HepG2 (cell line): ENCODE results near the gene CCT7. TPM values are rescaled to one million over a fixed set of nuclear protein-coding genes. Genes with fewer than 3 reads are reported as not detected.

Experiments used
- ATAC-seq: fragments of 200-7000 bp; cut with Tn5 transposase; 3 replicates; pipeline ENCODE4 v1.9.1; 2020; ENCODE audit warnings: mild to moderate bottlenecking, moderate library complexity
- BruUV-seq: library from RNA; stranded (reverse); fragments of 400-500 nt; replicated peaks from 2 replicates; lab custom pipeline; 2021; lab: Mats Ljungman, UMichigan
- CTCF ChIA-PET: fragments of 300-600 bp; formaldehyde crosslinking; extraction: SDS; loops from one replicate; lab custom pipeline; 2021; ENCODE audit warnings: low total read pairs, inconsistent platforms, low intra/inter-chr PET ratio; lab: Yijun Ruan, JAX
- POLR2A ChIA-PET: fragments of 350-600 bp; sonication (Branson Sonifier 250); formaldehyde crosslinking; loops from one replicate; lab custom pipeline; 2020; ENCODE audit warnings: antibody characterized with exemption, inconsistent platforms; lab: Yijun Ruan, JAX
- DNase-seq: peaks from one replicate; pipeline ENCODE4 v3.0.0-alpha.2; 2015; ENCODE audit warnings: low spot score
- FAIRE-seq: peaks from 3 replicates; lab custom pipeline; 2011; peaks lifted over from hg19 to GRCh38; lab: Jason Lieb, UNC
- H2AFZ ChIP-seq: one replicate; pipeline ENCODE4 v1.6.1; 2011; ENCODE audit warnings: low read length, inconsistent platforms
- H3K27ac ChIP-seq: fragments of 300-600 bp; 3 replicates; pipeline ENCODE4 v1.8.0; 2011; ENCODE audit warnings: mixed run types, mild to moderate bottlenecking, mixed read lengths, low read length, inconsistent platforms; ENCODE audit not compliant: insufficient read depth; ENCODE audit errors: extremely low read length
- H3K27me3 ChIP-seq, 2 experiments: fragments of 200-600 bp in 1 of 2; 2 replicates in 1 of 2; 3 replicates in 1 of 2; pipeline versions ENCODE4 v1.6.0 to v1.8.0; 2011; ENCODE audit warnings: low read length in 2 of 2, mild to moderate bottlenecking in 2 of 2, moderate library complexity in 2 of 2, inconsistent platforms in 1 of 2; ENCODE audit not compliant: insufficient read depth in 2 of 2, control insufficient read depth in 1 of 2
- H3K36me3 ChIP-seq, 2 experiments: fragments of 200-600 bp in 1 of 2; replicated peaks in 1 of 2; 2 replicates in 1 of 2; 3 replicates in 1 of 2; pipeline versions ENCODE4 v1.5.1 to v1.8.0; 2011; ENCODE audit warnings: low read length in 2 of 2, inconsistent platforms in 1 of 2; ENCODE audit not compliant: insufficient read depth in 2 of 2, control insufficient read depth in 1 of 2
- H3K4me1 ChIP-seq: 2 replicates; pipeline ENCODE4 v1.5.1; 2012; ENCODE audit warnings: low read length, inconsistent platforms; ENCODE audit not compliant: insufficient read depth
- H3K4me2 ChIP-seq: 2 replicates; pipeline ENCODE4 v1.6.0; 2011; ENCODE audit warnings: low read depth, low read length, inconsistent platforms
- H3K4me3 ChIP-seq, 3 experiments: fragments of 200-600 bp in 1 of 3; sonication (generic), shearing (Covaris generic) in 1 of 3; replicated peaks in 1 of 3; 2 replicates each; pipeline ENCODE4 v1.5.1; 2011 to 2016; ENCODE audit warnings: low read length in 3 of 3, inconsistent platforms in 2 of 3, low read depth in 2 of 3, mild to moderate bottlenecking in 2 of 3, control low read depth in 1 of 3, mixed read lengths in 1 of 3; ENCODE audit not compliant: insufficient read depth in 1 of 3
- H3K79me2 ChIP-seq: one replicate; pipeline ENCODE4 v1.6.1; 2011; ENCODE audit warnings: low read length, inconsistent platforms; ENCODE audit not compliant: insufficient read depth
- H3K9ac ChIP-seq: 2 replicates; pipeline ENCODE4 v1.6.0; 2011; ENCODE audit warnings: mild to moderate bottlenecking, low read depth, low read length, inconsistent platforms; ENCODE audit not compliant: insufficient read depth
- H3K9me3 ChIP-seq: 2 replicates; pipeline ENCODE4 v1.5.1; 2012; ENCODE audit warnings: mild to moderate bottlenecking, low read length
- H4K20me1 ChIP-seq: 2 replicates; pipeline ENCODE4 v1.6.0; 2011; ENCODE audit warnings: inconsistent platforms, mild to moderate bottlenecking, low read length, moderate library complexity; ENCODE audit not compliant: insufficient read depth
- AHR ChIP-seq: IDR thresholded peaks from 2 replicates; pipeline ENCODE4 v1.6.1; 2018; ENCODE audit warnings: missing genetic modification reagents, missing compliant biosample characterization
- DPF2 ChIP-seq: sonication (generic); formaldehyde crosslinking; IDR thresholded peaks from 2 replicates; pipeline ENCODE4 v1.4.0; 2020; ENCODE audit warnings: mild to moderate bottlenecking, low read depth, missing genetic modification reagents, borderline replicate concordance
- GTF2F1 ChIP-seq: fragments of 150-350 bp; IDR thresholded peaks from 2 replicates; pipeline ENCODE4 v1.6.1; 2014; ENCODE audit warnings: low read length
- NR2F1 ChIP-seq, 2 experiments: fragments of 450-650 bp in 1 of 2; formaldehyde crosslinking in 1 of 2; IDR thresholded peaks; 2 replicates each; pipeline versions ENCODE4 v1.5.0 to v1.6.1; 2016 to 2020; ENCODE audit warnings: mild to moderate bottlenecking in 1 of 2, missing compliant biosample characterization in 1 of 2, missing genetic modification reagents in 1 of 2, moderate library complexity in 1 of 2
- POLR2AphosphoS2 ChIP-seq: IDR thresholded peaks from 2 replicates; pipeline ENCODE4 v1.6.1; 2011; ENCODE audit warnings: low read depth, low read length, improper control_type of control experiment
- SETDB1 ChIP-seq: sonication (generic); formaldehyde crosslinking; IDR thresholded peaks from 2 replicates; pipeline ENCODE4 v1.5.1; 2020; ENCODE audit warnings: missing genetic modification reagents, mild to moderate bottlenecking, borderline replicate concordance
- SRSF1 ChIP-seq: fragments of 200-400 bp; formaldehyde crosslinking; optimal IDR thresholded peaks from 2 replicates; pipeline ENCODE3; 2017; ENCODE audit warnings: mild to moderate bottlenecking, low read depth, low read length, moderate library complexity
- ZBTB1 ChIP-seq: sonication (generic); formaldehyde crosslinking; IDR thresholded peaks from 2 replicates; pipeline ENCODE4 v1.4.0; 2020; ENCODE audit warnings: missing genetic modification reagents, borderline replicate concordance
- ZFP82 ChIP-seq: sonication (generic); formaldehyde crosslinking; IDR thresholded peaks from 2 replicates; pipeline ENCODE4 v1.5.1; 2020; ENCODE audit warnings: mild to moderate bottlenecking, missing genetic modification reagents, borderline replicate concordance
- ZNF614 ChIP-seq: IDR thresholded peaks from 2 replicates; pipeline ENCODE4 v1.6.1; 2018; ENCODE audit warnings: missing biosample characterization, missing genetic modification reagents, inconsistent platforms, borderline replicate concordance
- ZNF761 ChIP-seq: sonication (generic); formaldehyde crosslinking; conservative IDR thresholded peaks from 2 replicates; pipeline ENCODE4 v1.4.0; 2020; ENCODE audit warnings: mild to moderate bottlenecking, missing genetic modification reagents
- WGBS: methylation state at CpG from one replicate; pipeline ENCODE4 v1.1.6; 2017; ENCODE audit warnings: low lambda C conversion rate; 5-methylcytosine and 5-hydroxymethylcytosine counted together
- in situ Hi-C: cut with HindIII; loops from 2 replicates; pipeline ENCODE4 v1.10.0; 2017; ENCODE audit warnings: low pct_unique_long_range_greater_than_20kb; ENCODE audit not compliant: extremely low pct_ligation_motif_present
- intact Hi-C: fragments of 100-400 bp; cut with micrococcal nuclease; formaldehyde crosslinking; loops from one replicate; pipeline ENCODE4 v1.10.0; 2022; ENCODE audit not compliant: unreplicated experiment
- polyA plus RNA-seq, 8 experiments: library from polyadenylated mRNA; depleted of rRNA in 3 of 8; stranded (reverse) in 7 of 8; unstranded in 1 of 8; fragments of >200 nt; fragmentation: Illumina TruSeq in 4 of 8; extraction: Trizol in 4 of 8; gene quantifications; 2 replicates each; pipeline versions ENCODE4 v1.2.1 to v1.2.3, GENCODE V29; 2011 to 2016; ENCODE audit warnings: low read depth in 4 of 8, missing spikeins in 1 of 8, mixed read lengths in 1 of 8; ENCODE audit not compliant: insufficient read depth in 1 of 8
- total RNA-seq, 5 experiments: library from RNA; depleted of rRNA; stranded (reverse); fragments of >200 nt; fragmentation: Illumina TruSeq; extraction: Trizol; gene quantifications; 2 replicates each; pipeline ENCODE4 v1.2.3, GENCODE V29; 2016; ENCODE audit warnings: low read depth in 1 of 5
- TF ChIP-seq, protein P1 (sequence below): sonication (generic); formaldehyde crosslinking; IDR thresholded peaks from 2 replicates; pipeline ENCODE4 v1.4.0; 2020; ENCODE audit warnings: missing genetic modification reagents
- TF ChIP-seq, protein P2 (sequence below): fragments of 450-650 bp; IDR thresholded peaks from 2 replicates; pipeline ENCODE4 v1.6.1; 2016
- TF ChIP-seq, protein P3 (sequence below): sonication (generic); formaldehyde crosslinking; IDR thresholded peaks from 2 replicates; pipeline ENCODE4 v1.4.0; 2020; ENCODE audit warnings: missing genetic modification reagents

The CCT7 gene
- total and polyA plus RNA-seq, 2 of the 13 experiments (the other 11 are each of a cell fraction or from before 2014, with no cell fraction given), result 347 to 517 TPM

DNA sequence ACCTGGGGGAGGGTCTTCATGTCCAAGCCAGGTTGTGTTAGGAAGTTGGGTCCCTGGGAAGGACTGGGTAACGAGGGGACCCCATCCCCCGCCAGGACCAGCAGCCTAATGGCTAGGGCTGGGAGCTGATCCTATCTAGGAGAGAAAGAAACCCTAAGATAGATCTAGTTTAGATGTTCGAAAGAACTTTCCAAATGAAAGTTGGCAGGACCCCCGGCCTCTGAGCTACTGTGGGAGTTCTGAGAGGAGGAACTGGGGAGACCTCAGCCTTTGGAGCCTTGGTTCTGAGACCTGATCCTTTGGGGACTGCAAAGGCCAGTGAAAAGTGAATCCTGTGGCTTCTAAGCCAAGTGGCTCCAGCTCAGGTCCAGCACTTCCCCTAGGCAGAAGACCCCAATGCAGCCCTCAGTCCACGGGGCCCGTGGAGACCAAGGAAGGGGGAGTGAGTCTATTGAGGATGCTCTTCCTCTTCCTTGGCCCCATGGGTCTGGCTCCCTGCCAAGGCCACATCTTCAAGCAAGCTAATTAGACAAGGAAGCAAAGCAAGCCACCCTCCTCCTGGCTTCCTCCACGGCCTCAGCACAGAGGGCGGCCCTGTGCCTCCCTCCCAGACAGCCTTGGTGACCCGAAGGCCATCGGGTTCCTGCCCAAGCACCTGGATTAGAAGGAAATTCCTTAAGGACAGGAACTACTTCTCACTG is 23.5 kb downstream of the CCT7 start:
- no peaks in the 10 kb centered on the region for H3K9me3 ChIP-seq
- ChIA-PET CTCF (no interaction called here), POLR2A (interaction anchor here (0.8 to 1.6 kb wide), 3 partner anchors 10 to 32 kb away, joined by 3 to 8 read pairs (median 4); partner anchors contain the start of genes CCT7 and PRADC1)
- in situ Hi-C loops, result no loop called here
- intact Hi-C loops, result no loop called here
- peaks cover 28% of the 10 kb centered on the region for H3K4me1 ChIP-seq
- BruUV-seq, result no TSS peak
- H3K36me3 ChIP-seq, result peaks cover 7 to 29% of the 10 kb centered on the region in 2 experiments
- WGBS, result 86% methylated on average over 10 of the region's 10 CpGs
- H3K79me2 ChIP-seq, result no peaks in the 10 kb centered on the region
- no peak overlapping the region for H2AFZ ChIP-seq
- FAIRE-seq (no peak), DNase-seq (no peak), ATAC-seq (no peak)
- no peaks in the 10 kb centered on the region for H3K27me3 ChIP-seq
- H4K20me1 ChIP-seq, result no peaks in the 10 kb centered on the region
- H3K4me2 ChIP-seq, result no peak overlapping the region
- H3K4me3 ChIP-seq, result no peak overlapping the region
- H3K27ac ChIP-seq, result no peak overlapping the region
- no peak overlapping the region for H3K9ac ChIP-seq
- TF ChIP-seq, protein P1, sequence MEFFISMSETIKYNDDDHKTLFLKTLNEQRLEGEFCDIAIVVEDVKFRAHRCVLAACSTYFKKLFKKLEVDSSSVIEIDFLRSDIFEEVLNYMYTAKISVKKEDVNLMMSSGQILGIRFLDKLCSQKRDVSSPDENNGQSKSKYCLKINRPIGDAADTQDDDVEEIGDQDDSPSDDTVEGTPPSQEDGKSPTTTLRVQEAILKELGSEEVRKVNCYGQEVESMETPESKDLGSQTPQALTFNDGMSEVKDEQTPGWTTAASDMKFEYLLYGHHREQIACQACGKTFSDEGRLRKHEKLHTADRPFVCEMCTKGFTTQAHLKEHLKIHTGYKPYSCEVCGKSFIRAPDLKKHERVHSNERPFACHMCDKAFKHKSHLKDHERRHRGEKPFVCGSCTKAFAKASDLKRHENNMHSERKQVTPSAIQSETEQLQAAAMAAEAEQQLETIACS (CRISPR knock-in tag), result no peak
- TF ChIP-seq, protein P2, sequence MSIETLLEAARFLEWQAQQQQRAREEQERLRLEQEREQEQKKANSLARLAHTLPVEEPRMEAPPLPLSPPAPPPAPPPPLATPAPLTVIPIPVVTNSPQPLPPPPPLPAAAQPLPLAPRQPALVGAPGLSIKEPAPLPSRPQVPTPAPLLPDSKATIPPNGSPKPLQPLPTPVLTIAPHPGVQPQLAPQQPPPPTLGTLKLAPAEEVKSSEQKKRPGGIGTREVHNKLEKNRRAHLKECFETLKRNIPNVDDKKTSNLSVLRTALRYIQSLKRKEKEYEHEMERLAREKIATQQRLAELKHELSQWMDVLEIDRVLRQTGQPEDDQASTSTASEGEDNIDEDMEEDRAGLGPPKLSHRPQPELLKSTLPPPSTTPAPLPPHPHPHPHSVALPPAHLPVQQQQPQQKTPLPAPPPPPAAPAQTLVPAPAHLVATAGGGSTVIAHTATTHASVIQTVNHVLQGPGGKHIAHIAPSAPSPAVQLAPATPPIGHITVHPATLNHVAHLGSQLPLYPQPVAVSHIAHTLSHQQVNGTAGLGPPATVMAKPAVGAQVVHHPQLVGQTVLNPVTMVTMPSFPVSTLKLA, result no peak
- TF ChIP-seq ZNF761 (CRISPR knock-in tag) (no peak), ZFP82 (CRISPR knock-in tag) (no peak), SETDB1 (CRISPR knock-in tag) (no peak), NR2F1 (CRISPR knock-in tag; IDR thresholded peaks at IDR 0.05) (no peak), ZNF614 (CRISPR knock-in tag) (no peak), GTF2F1 (no peak), SRSF1 (no peak), DPF2 (CRISPR knock-in tag) (no peak), AHR (CRISPR knock-in tag) (no peak), ZBTB1 (CRISPR knock-in tag) (no peak), POLR2AphosphoS2 (no peak)
- TF ChIP-seq, protein P3, sequence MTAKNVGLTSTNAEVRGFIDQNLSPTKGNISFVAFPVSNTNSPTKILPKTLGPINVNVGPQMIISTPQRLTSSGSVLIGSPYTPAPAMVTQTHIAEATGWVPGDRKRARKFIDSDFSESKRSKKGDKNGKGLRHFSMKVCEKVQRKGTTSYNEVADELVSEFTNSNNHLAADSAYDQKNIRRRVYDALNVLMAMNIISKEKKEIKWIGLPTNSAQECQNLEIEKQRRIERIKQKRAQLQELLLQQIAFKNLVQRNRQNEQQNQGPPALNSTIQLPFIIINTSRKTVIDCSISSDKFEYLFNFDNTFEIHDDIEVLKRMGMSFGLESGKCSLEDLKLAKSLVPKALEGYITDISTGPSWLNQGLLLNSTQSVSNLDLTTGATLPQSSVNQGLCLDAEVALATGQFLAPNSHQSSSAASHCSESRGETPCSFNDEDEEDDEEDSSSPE, result no peak
